Measurements from ENCODE around the gene TRIM71.

- no peak for TF ChIP-seq POLR2AphosphoS5 (IDR thresholded peaks at IDR 0.05)
- TF ChIP-seq, protein P1, sequence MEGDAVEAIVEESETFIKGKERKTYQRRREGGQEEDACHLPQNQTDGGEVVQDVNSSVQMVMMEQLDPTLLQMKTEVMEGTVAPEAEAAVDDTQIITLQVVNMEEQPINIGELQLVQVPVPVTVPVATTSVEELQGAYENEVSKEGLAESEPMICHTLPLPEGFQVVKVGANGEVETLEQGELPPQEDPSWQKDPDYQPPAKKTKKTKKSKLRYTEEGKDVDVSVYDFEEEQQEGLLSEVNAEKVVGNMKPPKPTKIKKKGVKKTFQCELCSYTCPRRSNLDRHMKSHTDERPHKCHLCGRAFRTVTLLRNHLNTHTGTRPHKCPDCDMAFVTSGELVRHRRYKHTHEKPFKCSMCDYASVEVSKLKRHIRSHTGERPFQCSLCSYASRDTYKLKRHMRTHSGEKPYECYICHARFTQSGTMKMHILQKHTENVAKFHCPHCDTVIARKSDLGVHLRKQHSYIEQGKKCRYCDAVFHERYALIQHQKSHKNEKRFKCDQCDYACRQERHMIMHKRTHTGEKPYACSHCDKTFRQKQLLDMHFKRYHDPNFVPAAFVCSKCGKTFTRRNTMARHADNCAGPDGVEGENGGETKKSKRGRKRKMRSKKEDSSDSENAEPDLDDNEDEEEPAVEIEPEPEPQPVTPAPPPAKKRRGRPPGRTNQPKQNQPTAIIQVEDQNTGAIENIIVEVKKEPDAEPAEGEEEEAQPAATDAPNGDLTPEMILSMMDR (IDR thresholded peaks at IDR 0.05): no peak
- no peak for TF ChIP-seq POLR2A (IDR thresholded peaks at IDR 0.05)
Observed at GRCh38 chr3:32870373-32871095, 52.7 kb downstream of the TRIM71 start.
